Measurements from ENCODE around the gene MAP2K5.
"Not testable (repeated sequence)": the region's sequence is repeated elsewhere in the genome, so short reads cannot be mapped to it uniquely, and the experiment has no call there.

Gene MAP2K5

GRCh38 chr15:67639591-67639990 lies 97.1 kb downstream of the MAP2K5 start:
- Histone ChIP-seq H3K9me3 (ENCODE audit: control insufficient read depth, low read length) (no peaks in the 10 kb centered on the region), H3K4me3 (ENCODE audit: insufficient read depth, low read depth, low read length, poor library complexity, severe bottlenecking) (no peak overlapping the region), H3K4me1 (ENCODE audit: control insufficient read depth, insufficient read depth, low read length, poor library complexity, severe bottlenecking) (no peaks in the 10 kb centered on the region), H3K27ac (ENCODE audit: insufficient read depth, low read length, poor library complexity, severe bottlenecking) (no peak overlapping the region), H3K36me3 (ENCODE audit: control insufficient read depth, insufficient read depth, low read length) (peaks cover 7% of the 10 kb centered on the region), H3K27me3 (replicated peaks; ENCODE audit: control insufficient read depth, insufficient read depth, low read length, poor library complexity, severe bottlenecking) (no peaks in the 10 kb centered on the region)
- no peak for DNase-seq

DNA sequence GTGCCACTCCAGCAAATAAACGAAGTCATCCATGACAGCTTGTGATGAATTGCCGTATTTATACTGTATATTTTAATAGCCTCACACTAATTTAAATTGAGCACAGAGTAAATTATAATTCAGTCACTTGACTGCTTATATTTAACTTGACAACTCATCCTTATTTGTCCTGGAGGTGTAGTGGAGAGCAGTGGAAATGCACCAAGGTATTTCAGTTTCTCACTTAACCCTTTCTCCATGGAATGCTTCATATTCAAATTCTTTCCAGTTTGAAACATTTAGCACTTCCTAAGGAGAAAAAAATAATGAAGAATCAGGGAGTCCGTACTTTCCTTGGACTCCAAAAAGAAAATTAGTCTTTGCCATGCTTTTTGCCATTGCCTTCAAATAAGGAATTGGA lies 99.0 kb downstream of the MAP2K5 start:
- Histone ChIP-seq H3K4me1 (ENCODE audit: control insufficient read depth, insufficient read depth, low read length, poor library complexity, severe bottlenecking) (no peaks in the 10 kb centered on the region), H3K36me3 (ENCODE audit: control insufficient read depth, insufficient read depth, low read length) (peaks cover 7% of the 10 kb centered on the region), H3K9me3 (ENCODE audit: control insufficient read depth, low read length) (no peaks in the 10 kb centered on the region), H3K4me3 (ENCODE audit: insufficient read depth, low read depth, low read length, poor library complexity, severe bottlenecking) (no peak overlapping the region), H3K27me3 (replicated peaks; ENCODE audit: control insufficient read depth, insufficient read depth, low read length, poor library complexity, severe bottlenecking) (no peaks in the 10 kb centered on the region), H3K27ac (ENCODE audit: insufficient read depth, low read length, poor library complexity, severe bottlenecking) (no peak overlapping the region)
- no peak for DNase-seq

- no peak overlapping the region for H3K4me3 ChIP-seq (ENCODE audit: insufficient read depth, low read depth, low read length, poor library complexity, severe bottlenecking)
- no peak overlapping the region for H3K27ac ChIP-seq (ENCODE audit: insufficient read depth, low read length, poor library complexity, severe bottlenecking)
- no peaks in the 10 kb centered on the region for H3K9me3 ChIP-seq (ENCODE audit: control insufficient read depth, low read length)
- DNase-seq = no peak
- H3K36me3 ChIP-seq (ENCODE audit: control insufficient read depth, insufficient read depth, low read length) = no peaks in the 10 kb centered on the region
- H3K27me3 ChIP-seq (replicated peaks; ENCODE audit: control insufficient read depth, insufficient read depth, low read length, poor library complexity, severe bottlenecking) = no peaks in the 10 kb centered on the region
- no peaks in the 10 kb centered on the region for H3K4me1 ChIP-seq (ENCODE audit: control insufficient read depth, insufficient read depth, low read length, poor library complexity, severe bottlenecking)
Observed at GRCh38 chr15:67646847-67647246, 104.3 kb downstream of the MAP2K5 start.

GRCh38 chr15:67652586-67652985 lies 110.1 kb downstream of the MAP2K5 start:
- Histone ChIP-seq H3K4me1 (ENCODE audit: control insufficient read depth, insufficient read depth, low read length, poor library complexity, severe bottlenecking) (no peaks in the 10 kb centered on the region), H3K27me3 (replicated peaks; ENCODE audit: control insufficient read depth, insufficient read depth, low read length, poor library complexity, severe bottlenecking) (no peaks in the 10 kb centered on the region), H3K36me3 (ENCODE audit: control insufficient read depth, insufficient read depth, low read length) (no peaks in the 10 kb centered on the region), H3K27ac (ENCODE audit: insufficient read depth, low read length, poor library complexity, severe bottlenecking) (no peak overlapping the region), H3K4me3 (ENCODE audit: insufficient read depth, low read depth, low read length, poor library complexity, severe bottlenecking) (no peak overlapping the region), H3K9me3 (ENCODE audit: control insufficient read depth, low read length) (no peaks in the 10 kb centered on the region)
- DNase-seq = no peak

DNA sequence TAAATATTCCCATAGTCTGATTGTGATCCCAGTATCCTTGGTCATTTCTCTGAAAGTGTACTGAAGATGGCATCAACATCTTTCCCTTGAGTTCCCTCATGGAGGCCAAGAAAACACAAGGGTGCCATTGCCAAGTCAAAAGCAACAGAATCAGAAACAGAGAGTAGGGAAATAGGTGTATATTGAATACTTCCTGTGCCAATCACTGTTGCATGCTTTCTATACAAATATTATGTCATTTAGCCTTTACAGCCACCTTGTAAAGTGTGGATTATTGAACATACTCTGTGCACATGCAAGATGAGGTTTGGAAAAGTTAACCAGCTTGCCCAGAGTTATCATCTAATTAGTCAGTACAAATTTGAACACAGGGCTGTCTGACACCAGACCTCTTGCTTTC lies 117.9 kb downstream of the MAP2K5 start:
- H3K27ac ChIP-seq (ENCODE audit: insufficient read depth, low read length, poor library complexity, severe bottlenecking) = no peak overlapping the region
- H3K4me3 ChIP-seq (ENCODE audit: insufficient read depth, low read depth, low read length, poor library complexity, severe bottlenecking) = no peak overlapping the region
- no peaks in the 10 kb centered on the region for H3K9me3 ChIP-seq (ENCODE audit: control insufficient read depth, low read length)
- DNase-seq = no peak
- H3K27me3 ChIP-seq (replicated peaks; ENCODE audit: control insufficient read depth, insufficient read depth, low read length, poor library complexity, severe bottlenecking) = no peaks in the 10 kb centered on the region
- no peaks in the 10 kb centered on the region for H3K4me1 ChIP-seq (ENCODE audit: control insufficient read depth, insufficient read depth, low read length, poor library complexity, severe bottlenecking)
- H3K36me3 ChIP-seq (ENCODE audit: control insufficient read depth, insufficient read depth, low read length) = peaks cover 6% of the 10 kb centered on the region

- Histone ChIP-seq H3K36me3 (ENCODE audit: control insufficient read depth, insufficient read depth, low read length) (peaks cover 6% of the 10 kb centered on the region), H3K4me3 (ENCODE audit: insufficient read depth, low read depth, low read length, poor library complexity, severe bottlenecking) (no peak overlapping the region), H3K27ac (ENCODE audit: insufficient read depth, low read length, poor library complexity, severe bottlenecking) (no peak overlapping the region), H3K9me3 (ENCODE audit: control insufficient read depth, low read length) (no peaks in the 10 kb centered on the region), H3K4me1 (ENCODE audit: control insufficient read depth, insufficient read depth, low read length, poor library complexity, severe bottlenecking) (no peaks in the 10 kb centered on the region), H3K27me3 (replicated peaks; ENCODE audit: control insufficient read depth, insufficient read depth, low read length, poor library complexity, severe bottlenecking) (no peaks in the 10 kb centered on the region)
- DNase-seq = no peak
Observed at GRCh38 chr15:67660874-67661606, 118.5 kb downstream of the MAP2K5 start.

DNA sequence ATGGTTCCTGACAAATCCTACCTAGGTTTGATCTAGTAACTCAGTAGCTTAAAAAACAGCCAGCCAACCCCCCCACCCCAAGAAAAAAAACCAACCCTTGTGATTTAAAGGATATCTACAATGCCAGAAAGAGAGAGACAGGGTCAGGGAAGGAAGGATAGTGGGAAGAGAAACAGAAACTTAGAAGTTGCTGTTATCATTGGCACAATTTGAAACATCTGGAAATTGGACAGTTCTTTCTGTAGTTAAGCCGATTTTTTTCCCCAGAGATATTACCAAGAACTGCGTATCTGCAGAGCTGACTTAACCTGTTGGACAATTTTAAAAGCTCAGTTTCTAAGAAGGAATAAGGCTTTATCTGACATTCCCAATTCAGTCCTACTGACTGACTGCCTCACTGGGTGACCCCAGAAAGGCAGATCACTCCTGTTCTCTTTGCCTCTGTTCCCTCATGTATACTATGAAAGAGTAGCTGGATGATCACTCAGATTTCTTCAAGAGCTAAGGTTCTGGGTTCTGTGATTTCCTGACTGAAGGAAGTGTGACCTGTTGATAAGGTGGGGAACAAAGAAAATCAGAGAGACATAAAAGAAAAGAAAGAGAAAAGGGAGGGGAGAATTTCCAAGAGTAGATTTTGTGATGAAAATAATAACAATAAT lies 128.3 kb downstream of the MAP2K5 start:
- DNase-seq = no peak
- no peak overlapping the region for H3K27ac ChIP-seq (ENCODE audit: insufficient read depth, low read length, poor library complexity, severe bottlenecking)

DNA sequence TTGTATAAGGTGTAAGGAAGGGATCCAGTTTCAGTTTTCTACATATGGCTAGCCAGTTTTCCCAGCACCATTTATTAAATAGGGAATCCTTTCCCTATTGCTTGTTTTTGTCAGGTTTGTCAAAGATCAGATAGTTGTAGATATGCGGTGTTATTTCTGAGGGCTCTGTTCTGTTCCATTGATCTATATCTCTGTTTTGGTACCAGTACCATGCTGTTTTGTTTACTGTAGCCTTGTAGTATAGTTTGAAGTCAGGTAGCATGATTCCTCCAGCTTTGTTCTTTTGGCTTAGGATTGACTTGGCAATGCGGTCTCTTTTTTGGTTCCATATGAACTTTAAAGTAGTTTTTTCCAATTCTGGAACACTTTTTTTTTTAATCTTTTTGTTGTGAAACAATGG lies 130.3 kb downstream of the MAP2K5 start:
- H3K4me1 ChIP-seq (ENCODE audit: control insufficient read depth, insufficient read depth, low read length, poor library complexity, severe bottlenecking); H3K27me3 ChIP-seq (replicated peaks; ENCODE audit: control insufficient read depth, insufficient read depth, low read length, poor library complexity, severe bottlenecking): not testable (repeated sequence)

More for the DNA sequence above, 128.3 kb downstream of the MAP2K5 start:
- Histone ChIP-seq H3K4me1 (ENCODE audit: control insufficient read depth, insufficient read depth, low read length, poor library complexity, severe bottlenecking) (no peaks in the 10 kb centered on the region), H3K4me3 (ENCODE audit: insufficient read depth, low read depth, low read length, poor library complexity, severe bottlenecking) (no peak overlapping the region), H3K9me3 (ENCODE audit: control insufficient read depth, low read length) (no peaks in the 10 kb centered on the region), H3K27me3 (replicated peaks; ENCODE audit: control insufficient read depth, insufficient read depth, low read length, poor library complexity, severe bottlenecking) (no peaks in the 10 kb centered on the region), H3K36me3 (ENCODE audit: control insufficient read depth, insufficient read depth, low read length) (no peaks in the 10 kb centered on the region)

GRCh38 chr15:67674983-67675382 lies 132.5 kb downstream of the MAP2K5 start:
- no peak overlapping the region for H3K27ac ChIP-seq (ENCODE audit: insufficient read depth, low read length, poor library complexity, severe bottlenecking)
- H3K4me3 ChIP-seq (ENCODE audit: insufficient read depth, low read depth, low read length, poor library complexity, severe bottlenecking) = no peak overlapping the region
- DNase-seq = no peak
- H3K36me3 ChIP-seq (ENCODE audit: control insufficient read depth, insufficient read depth, low read length) = no peaks in the 10 kb centered on the region
- no peaks in the 10 kb centered on the region for H3K9me3 ChIP-seq (ENCODE audit: control insufficient read depth, low read length)
- H3K4me1 ChIP-seq (ENCODE audit: control insufficient read depth, insufficient read depth, low read length, poor library complexity, severe bottlenecking) = no peaks in the 10 kb centered on the region
- no peaks in the 10 kb centered on the region for H3K27me3 ChIP-seq (replicated peaks; ENCODE audit: control insufficient read depth, insufficient read depth, low read length, poor library complexity, severe bottlenecking)

More for the DNA sequence above, 130.3 kb downstream of the MAP2K5 start:
- not testable (repeated sequence) for H3K4me3 ChIP-seq (ENCODE audit: insufficient read depth, low read depth, low read length, poor library complexity, severe bottlenecking); H3K36me3 ChIP-seq (ENCODE audit: control insufficient read depth, insufficient read depth, low read length); DNase-seq; H3K27ac ChIP-seq (ENCODE audit: insufficient read depth, low read length, poor library complexity, severe bottlenecking); H3K9me3 ChIP-seq (ENCODE audit: control insufficient read depth, low read length)

- DNase-seq = no peak
- Histone ChIP-seq H3K9me3 (ENCODE audit: control insufficient read depth, low read length) (no peaks in the 10 kb centered on the region), H3K4me3 (ENCODE audit: insufficient read depth, low read depth, low read length, poor library complexity, severe bottlenecking) (no peak overlapping the region)
Observed at GRCh38 chr15:67678089-67678488, 135.6 kb downstream of the MAP2K5 start.

More at GRCh38 chr15:67678089-67678488, 135.6 kb downstream of the MAP2K5 start:
- Histone ChIP-seq H3K27me3 (replicated peaks; ENCODE audit: control insufficient read depth, insufficient read depth, low read length, poor library complexity, severe bottlenecking) (no peaks in the 10 kb centered on the region), H3K36me3 (ENCODE audit: control insufficient read depth, insufficient read depth, low read length) (no peaks in the 10 kb centered on the region), H3K4me1 (ENCODE audit: control insufficient read depth, insufficient read depth, low read length, poor library complexity, severe bottlenecking) (no peaks in the 10 kb centered on the region), H3K27ac (ENCODE audit: insufficient read depth, low read length, poor library complexity, severe bottlenecking) (no peak overlapping the region)
